ENCODE results near the gene MEPE.

MEPE gene

DNA sequence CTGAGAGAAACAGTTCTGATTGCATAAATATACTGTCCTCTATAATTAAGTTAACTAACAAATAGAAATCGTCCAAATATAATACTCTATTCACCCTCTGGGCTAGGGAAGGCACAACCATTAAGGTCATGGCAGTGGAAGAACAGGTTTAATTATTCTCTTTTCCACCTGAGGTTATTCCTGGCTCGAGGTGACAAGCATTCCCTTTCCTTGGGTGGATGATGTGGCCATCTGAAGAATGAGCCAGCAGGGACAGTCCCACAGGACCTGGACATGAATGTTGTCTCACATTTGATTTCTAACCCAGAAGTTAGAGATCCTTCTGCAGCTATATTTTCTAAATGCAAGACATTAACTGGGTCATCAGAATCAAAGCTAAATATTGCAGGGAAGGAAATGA, 27.9 kb upstream of the MEPE start:
- H3K4me3 ChIP-seq (ENCODE audit: low read depth, low read length) = no peak overlapping the region
- TF ChIP-seq, protein P1, sequence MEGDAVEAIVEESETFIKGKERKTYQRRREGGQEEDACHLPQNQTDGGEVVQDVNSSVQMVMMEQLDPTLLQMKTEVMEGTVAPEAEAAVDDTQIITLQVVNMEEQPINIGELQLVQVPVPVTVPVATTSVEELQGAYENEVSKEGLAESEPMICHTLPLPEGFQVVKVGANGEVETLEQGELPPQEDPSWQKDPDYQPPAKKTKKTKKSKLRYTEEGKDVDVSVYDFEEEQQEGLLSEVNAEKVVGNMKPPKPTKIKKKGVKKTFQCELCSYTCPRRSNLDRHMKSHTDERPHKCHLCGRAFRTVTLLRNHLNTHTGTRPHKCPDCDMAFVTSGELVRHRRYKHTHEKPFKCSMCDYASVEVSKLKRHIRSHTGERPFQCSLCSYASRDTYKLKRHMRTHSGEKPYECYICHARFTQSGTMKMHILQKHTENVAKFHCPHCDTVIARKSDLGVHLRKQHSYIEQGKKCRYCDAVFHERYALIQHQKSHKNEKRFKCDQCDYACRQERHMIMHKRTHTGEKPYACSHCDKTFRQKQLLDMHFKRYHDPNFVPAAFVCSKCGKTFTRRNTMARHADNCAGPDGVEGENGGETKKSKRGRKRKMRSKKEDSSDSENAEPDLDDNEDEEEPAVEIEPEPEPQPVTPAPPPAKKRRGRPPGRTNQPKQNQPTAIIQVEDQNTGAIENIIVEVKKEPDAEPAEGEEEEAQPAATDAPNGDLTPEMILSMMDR (IDR thresholded peaks at IDR 0.05; ENCODE audit: insufficient read depth, low read depth, low read length, missing control alignments) = no peak
- no peak for DNase-seq (ENCODE audit: low read depth)

DNA sequence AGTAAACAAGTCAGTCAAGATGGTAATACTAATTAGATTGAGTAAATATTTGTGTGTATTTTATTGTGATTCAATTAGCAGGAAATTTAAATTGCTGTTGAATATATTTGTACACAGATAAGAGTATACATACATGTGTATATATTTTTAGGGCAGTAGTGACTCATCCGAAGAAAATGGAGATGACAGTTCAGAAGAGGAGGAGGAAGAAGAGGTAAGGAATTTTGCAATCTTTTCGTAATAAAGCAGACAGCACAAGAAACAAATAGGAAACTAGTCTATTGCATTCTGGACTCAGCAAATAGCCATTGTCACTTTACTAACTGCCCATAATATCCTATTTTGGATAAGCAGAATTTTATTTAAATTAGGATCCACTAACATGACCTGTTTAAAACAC, 26.8 kb upstream of the MEPE start:
- no peak for DNase-seq (ENCODE audit: low read depth)
- H3K4me3 ChIP-seq (ENCODE audit: low read depth, low read length) = no peak overlapping the region
- TF ChIP-seq, protein P1 (IDR thresholded peaks at IDR 0.05; ENCODE audit: insufficient read depth, low read depth, low read length, missing control alignments) = no peak

DNA sequence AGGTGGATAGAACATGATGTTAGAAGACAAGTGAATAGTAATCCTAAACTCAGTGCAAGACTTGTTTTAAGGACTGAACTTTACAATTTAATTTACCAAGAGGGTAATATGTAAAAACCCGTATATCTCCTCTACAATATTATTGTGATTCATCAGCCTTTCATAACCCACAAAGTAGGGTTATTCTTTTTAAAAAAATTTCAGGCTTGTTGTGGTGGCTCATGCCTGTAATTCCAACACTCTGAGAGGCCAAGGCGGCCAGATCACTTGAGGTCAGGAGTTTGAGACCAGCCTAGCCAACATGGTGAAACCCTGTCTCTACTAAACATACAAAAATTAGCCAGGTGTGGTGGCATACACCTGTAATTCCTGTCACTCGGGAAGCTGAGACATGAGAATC, 26.2 kb upstream of the MEPE start:
- TF ChIP-seq, protein P1 (IDR thresholded peaks at IDR 0.05; ENCODE audit: insufficient read depth, low read depth, low read length, missing control alignments) = no peak
- DNase-seq (ENCODE audit: low read depth) = no peak
- H3K4me3 ChIP-seq (ENCODE audit: low read depth, low read length) = no peak overlapping the region

DNA sequence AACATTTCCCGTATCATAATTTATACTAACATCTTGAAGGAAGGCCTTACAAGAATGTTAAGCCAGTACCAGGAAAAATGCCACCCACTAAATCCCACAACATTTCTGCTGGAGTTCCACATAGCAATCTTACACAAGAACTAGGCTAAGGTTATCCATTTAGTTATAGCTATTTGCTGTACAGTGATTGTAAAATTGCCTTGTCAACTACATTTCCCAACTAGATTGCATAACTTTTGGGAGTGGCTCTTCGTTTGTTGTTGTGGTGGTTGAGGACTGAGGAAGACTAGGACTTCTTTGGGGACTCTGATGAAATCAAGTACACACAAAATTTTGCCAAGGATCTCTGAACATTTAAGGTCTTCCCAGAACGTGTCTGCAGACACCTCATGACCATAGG, 25.4 kb upstream of the MEPE start:
- H3K4me3 ChIP-seq (ENCODE audit: low read depth, low read length) = no peak overlapping the region
- TF ChIP-seq, protein P1 (IDR thresholded peaks at IDR 0.05; ENCODE audit: insufficient read depth, low read depth, low read length, missing control alignments) = no peak
- no peak for DNase-seq (ENCODE audit: low read depth)

DNA sequence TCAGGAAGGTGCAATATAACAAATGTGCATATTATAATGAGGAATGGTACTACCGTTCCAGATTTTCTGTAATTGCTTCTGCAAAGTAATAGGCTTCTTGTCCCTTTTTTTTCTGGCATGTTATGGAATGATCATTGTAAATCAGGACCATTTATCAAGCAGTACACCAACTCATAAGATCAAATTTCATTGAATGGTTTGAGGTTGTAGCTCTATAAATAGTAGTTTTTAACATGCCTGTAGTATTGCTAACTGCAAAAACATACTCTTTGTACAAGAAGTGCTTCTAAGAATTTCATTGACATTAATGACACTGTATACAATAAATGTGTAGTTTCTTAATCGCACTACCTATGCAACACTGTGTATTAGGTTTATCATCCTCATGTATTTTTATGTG, 20.8 kb upstream of the MEPE start:
- DNase-seq (ENCODE audit: low read depth) = no peak
- no peak overlapping the region for H3K4me3 ChIP-seq (ENCODE audit: low read depth, low read length)
- TF ChIP-seq, protein P1 (IDR thresholded peaks at IDR 0.05; ENCODE audit: insufficient read depth, low read depth, low read length, missing control alignments) = no peak

DNA sequence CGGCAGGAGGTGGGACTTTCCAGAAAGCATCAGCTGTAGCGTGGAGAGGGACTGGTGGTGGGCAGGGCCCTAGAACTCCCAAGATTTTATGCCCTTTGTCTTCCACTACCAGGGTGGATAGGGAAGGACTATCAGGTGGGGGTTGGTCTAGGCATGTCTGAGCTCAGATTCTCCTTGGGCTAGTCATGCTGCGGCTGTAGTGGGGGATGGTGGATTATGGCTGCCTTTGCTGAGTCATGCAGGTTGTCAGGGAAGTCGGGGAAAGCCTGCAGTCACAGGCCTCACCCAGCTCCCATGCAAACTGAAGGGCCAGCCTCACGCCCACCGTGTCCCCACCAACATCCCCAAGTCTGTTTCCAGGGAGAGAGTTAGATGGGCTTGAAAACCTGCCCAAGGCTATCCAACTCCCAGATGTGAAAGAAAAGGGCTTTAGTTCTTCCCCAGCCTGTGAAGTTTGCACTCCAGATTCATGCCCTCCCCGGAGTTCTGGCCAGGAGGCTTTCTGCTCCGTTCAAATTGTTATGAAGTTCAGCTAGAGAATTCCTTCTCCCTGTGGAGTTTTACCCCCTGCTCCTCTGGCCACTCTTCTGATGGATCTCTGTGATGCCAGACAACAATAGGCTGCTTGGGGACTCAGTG, 13.4 kb upstream of the MEPE start:
- DNase-seq (ENCODE audit: low read depth) = no peak
- TF ChIP-seq, protein P1 (IDR thresholded peaks at IDR 0.05; ENCODE audit: insufficient read depth, low read depth, low read length, missing control alignments) = no peak
- no peak overlapping the region for H3K4me3 ChIP-seq (ENCODE audit: low read depth, low read length)

DNA sequence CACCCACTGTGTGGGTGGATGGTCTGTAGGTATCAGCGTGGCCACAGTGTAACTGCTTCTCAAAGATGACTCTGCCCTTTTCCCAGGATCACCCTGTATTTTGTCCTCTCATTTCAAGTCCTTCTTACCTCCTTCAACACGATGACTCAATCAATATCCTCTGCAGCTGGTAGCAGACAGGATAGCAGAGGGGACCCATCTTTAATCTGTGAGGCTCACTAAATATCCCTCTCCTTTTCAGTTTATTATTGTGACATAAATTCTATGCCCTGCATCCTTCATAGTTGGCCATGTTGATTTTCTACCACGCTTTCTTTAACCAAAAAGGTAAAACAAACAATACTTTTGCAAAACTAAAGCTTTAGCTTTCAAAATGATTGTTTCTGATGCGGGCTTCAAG, 9.6 kb upstream of the MEPE start:
- TF ChIP-seq, protein P1 (IDR thresholded peaks at IDR 0.05; ENCODE audit: insufficient read depth, low read depth, low read length, missing control alignments) = no peak
- H3K4me3 ChIP-seq (ENCODE audit: low read depth, low read length) = no peak overlapping the region
- DNase-seq (ENCODE audit: low read depth) = no peak

All from GM12865 (cell line).